Measurements from ENCODE around the gene WDR46.

GRCh38 chr6:33288141-33288920, 708 bp downstream of the WDR46 start:
- TF ChIP-seq POLR2A (IDR thresholded peaks at IDR 0.05) (no peak), CTCF (IDR thresholded peaks at IDR 0.05) (no peak), EP300 (IDR thresholded peaks at IDR 0.05) (no peak)

All from ovary (tissue), 3 donors.